OCI-LY7 (cell line): ENCODE measurements around the gene RNF157. TPM values are rescaled to one million over a fixed set of nuclear protein-coding genes. Genes with fewer than 3 reads are reported as not detected.
A peak's percentile ranks its signal among the peaks of the same experiment; 100 is the strongest.

Experiments
- BruUV-seq: library from RNA; stranded (reverse); fragments of 400-500 nt; replicated peaks from 2 replicates; lab custom pipeline; 2021; lab: Mats Ljungman, UMichigan
- CTCF ChIA-PET: fragments of 300-600 bp; sonication (Branson Sonifier 250); formaldehyde crosslinking; loops from one replicate; lab custom pipeline; 2022; ENCODE audit warnings: antibody characterized with exemption; ENCODE audit not compliant: unreplicated experiment; lab: Charles Lee
- POLR2A ChIA-PET: fragments of 300-600 bp; sonication (Branson Sonifier 250); formaldehyde crosslinking; loops from one replicate; lab custom pipeline; 2022; ENCODE audit warnings: antibody characterized with exemption; lab: Charles Lee
- DNase-seq: peaks from one replicate; pipeline ENCODE4 v3.0.0-alpha.2; 2015; ENCODE audit warnings: low spot score
- H2AFZ ChIP-seq: fragments of 200-600 bp; sonication (generic), shearing (Covaris generic); 2 replicates; pipeline ENCODE4 v1.6.1; 2014; ENCODE audit warnings: mild to moderate bottlenecking, antibody characterized with exemption, low read length, moderate library complexity
- H3K27ac ChIP-seq: fragments of 200-600 bp; sonication (generic); 2 replicates; pipeline ENCODE4 v1.5.1; 2014; ENCODE audit warnings: mixed run types, low read depth, mild to moderate bottlenecking, moderate library complexity, low read length, inconsistent platforms; ENCODE audit not compliant: poor library complexity, severe bottlenecking
- H3K36me3 ChIP-seq: fragments of 200-600 bp; sonication (generic); 2 replicates; pipeline ENCODE4 v1.6.1; 2014; ENCODE audit warnings: mild to moderate bottlenecking, antibody characterized with exemption, low read length, moderate library complexity, mixed read lengths; ENCODE audit not compliant: insufficient read depth
- H3K4me1 ChIP-seq: fragments of 200-600 bp; sonication (generic); 2 replicates; pipeline ENCODE4 v1.5.1; 2014; ENCODE audit warnings: mild to moderate bottlenecking, low read length; ENCODE audit not compliant: insufficient read depth, poor library complexity, severe bottlenecking
- H3K4me2 ChIP-seq: fragments of 200-600 bp; sonication (generic); 2 replicates; pipeline ENCODE4 v1.6.1; 2014; ENCODE audit warnings: mild to moderate bottlenecking, low read length
- H3K4me3 ChIP-seq: fragments of 200-600 bp; sonication (generic); 2 replicates; pipeline ENCODE4 v1.5.1; 2014; ENCODE audit warnings: mild to moderate bottlenecking, low read depth, low read length; ENCODE audit not compliant: poor library complexity, severe bottlenecking
- H3K79me2 ChIP-seq: fragments of 200-600 bp; sonication (generic); 2 replicates; pipeline ENCODE4 v1.6.1; 2016; ENCODE audit warnings: low read depth, mild to moderate bottlenecking, low read length, moderate library complexity, mixed read lengths; ENCODE audit not compliant: insufficient read depth
- H3K9me2 ChIP-seq: fragments of 200-600 bp; sonication (generic); 2 replicates; pipeline ENCODE4 v1.6.1; 2016; ENCODE audit warnings: mild to moderate bottlenecking, low read length, mixed read lengths; ENCODE audit not compliant: insufficient read depth
- H3K9me3 ChIP-seq: fragments of 200-600 bp; sonication (generic); 2 replicates; pipeline ENCODE4 v1.6.1; 2014; ENCODE audit warnings: mild to moderate bottlenecking, mixed run types, low read length, mixed read lengths
- H4K20me1 ChIP-seq: fragments of 200-600 bp; sonication (generic); 2 replicates; pipeline ENCODE4 v1.6.1; 2014; ENCODE audit warnings: mild to moderate bottlenecking, antibody characterized with exemption, low read length, moderate library complexity, mixed read lengths; ENCODE audit not compliant: insufficient read depth
- EZH2phosphoT487 ChIP-seq: fragments of 200-600 bp; sonication (generic); IDR thresholded peaks from 2 replicates; pipeline ENCODE4 v1.6.1; 2018; ENCODE audit warnings: low read depth, borderline replicate concordance, mild to moderate bottlenecking, mixed run types, antibody characterized with exemption, low read length, moderate library complexity, mixed read lengths
- intact Hi-C: fragments of 100-400 bp; cut with micrococcal nuclease; formaldehyde crosslinking; loops from one replicate; pipeline ENCODE4 v1.10.0; 2022; ENCODE audit not compliant: unreplicated experiment
- total RNA-seq, 2 experiments: library from RNA; depleted of rRNA in 1 of 2; stranded (reverse); fragments of >200 nt in 1 of 2; shearing (Covaris generic) in 1 of 2; gene quantifications; 2 replicates each; pipeline ENCODE4 v1.2.3, GENCODE V29; 2014 to 2022
- TF ChIP-seq, protein P1 (sequence below): fragments of 200-600 bp; sonication (generic); conservative IDR thresholded peaks from 2 replicates; pipeline ENCODE4 v1.5.1; 2014; ENCODE audit warnings: mild to moderate bottlenecking, antibody characterized with exemption, low read length, moderate library complexity, mixed read lengths

The RNF157 gene
- total RNA-seq, 2 experiments from 2014 or later: 0.28 to 1.3 TPM

GRCh38 chr17:76250141-76250540 is 9.8 kb upstream of the RNF157 start:
- H3K36me3 ChIP-seq: no peaks in the 10 kb centered on the region
- H2AFZ ChIP-seq: no peak overlapping the region
- H3K9me2 ChIP-seq: no peaks in the 10 kb centered on the region
- no TSS peak for BruUV-seq
- ChIA-PET POLR2A (interaction anchor here (2.0 to 9.4 kb wide), 2 partner anchors 12 to 23 kb away, joined by 8 to 71 read pairs; partner anchors contain the start of gene UBALD2), CTCF (no interaction called here)
- DNase-seq: no peak
- intact Hi-C loops: no loop called here
- TF ChIP-seq, protein P1, sequence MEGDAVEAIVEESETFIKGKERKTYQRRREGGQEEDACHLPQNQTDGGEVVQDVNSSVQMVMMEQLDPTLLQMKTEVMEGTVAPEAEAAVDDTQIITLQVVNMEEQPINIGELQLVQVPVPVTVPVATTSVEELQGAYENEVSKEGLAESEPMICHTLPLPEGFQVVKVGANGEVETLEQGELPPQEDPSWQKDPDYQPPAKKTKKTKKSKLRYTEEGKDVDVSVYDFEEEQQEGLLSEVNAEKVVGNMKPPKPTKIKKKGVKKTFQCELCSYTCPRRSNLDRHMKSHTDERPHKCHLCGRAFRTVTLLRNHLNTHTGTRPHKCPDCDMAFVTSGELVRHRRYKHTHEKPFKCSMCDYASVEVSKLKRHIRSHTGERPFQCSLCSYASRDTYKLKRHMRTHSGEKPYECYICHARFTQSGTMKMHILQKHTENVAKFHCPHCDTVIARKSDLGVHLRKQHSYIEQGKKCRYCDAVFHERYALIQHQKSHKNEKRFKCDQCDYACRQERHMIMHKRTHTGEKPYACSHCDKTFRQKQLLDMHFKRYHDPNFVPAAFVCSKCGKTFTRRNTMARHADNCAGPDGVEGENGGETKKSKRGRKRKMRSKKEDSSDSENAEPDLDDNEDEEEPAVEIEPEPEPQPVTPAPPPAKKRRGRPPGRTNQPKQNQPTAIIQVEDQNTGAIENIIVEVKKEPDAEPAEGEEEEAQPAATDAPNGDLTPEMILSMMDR: no peak
- no peaks in the 10 kb centered on the region for H3K9me3 ChIP-seq
- no peak overlapping the region for H3K4me2 ChIP-seq
- peaks cover 21% of the 10 kb centered on the region for H3K4me1 ChIP-seq
- H3K27ac ChIP-seq: no peak overlapping the region
- H3K79me2 ChIP-seq: no peaks in the 10 kb centered on the region
- H4K20me1 ChIP-seq: no peaks in the 10 kb centered on the region
- no peak overlapping the region for H3K4me3 ChIP-seq

- Histone ChIP-seq H3K27ac (no peak overlapping the region), H4K20me1 (no peaks in the 10 kb centered on the region), H2AFZ (no peak overlapping the region), H3K4me1 (peaks cover 21% of the 10 kb centered on the region), H3K4me2 (no peak overlapping the region), H3K9me3 (no peaks in the 10 kb centered on the region), H3K9me2 (no peaks in the 10 kb centered on the region), H3K79me2 (no peaks in the 10 kb centered on the region), H3K36me3 (no peaks in the 10 kb centered on the region), H3K4me3 (no peak overlapping the region)
- intact Hi-C loops: loop anchor here (1.0 to 5.0 kb wide), 2 partner anchors 25 to 41 kb away; no protein-coding TSS in a partner anchor
- POLR2A ChIA-PET: interaction anchor here (0.6 to 9.4 kb wide), 7 partner anchors 9 to 184 kb away, joined by 3 to 71 read pairs (median 7); partner anchors contain the start of gene UBALD2
- BruUV-seq: no TSS peak
- DNase-seq: peak; percentile 14
- CTCF ChIA-PET: interaction anchor here (0.6 kb wide), 2 partner anchors 9 to 1180 kb away, joined by 3 to 5 read pairs; no protein-coding TSS in a partner anchor
- TF ChIP-seq, protein P1: peak; percentile 62
- TF ChIP-seq EZH2phosphoT487: no peak
Measured at GRCh38 chr17:76248013-76248782, 7.9 kb upstream of the RNF157 start.

DNA sequence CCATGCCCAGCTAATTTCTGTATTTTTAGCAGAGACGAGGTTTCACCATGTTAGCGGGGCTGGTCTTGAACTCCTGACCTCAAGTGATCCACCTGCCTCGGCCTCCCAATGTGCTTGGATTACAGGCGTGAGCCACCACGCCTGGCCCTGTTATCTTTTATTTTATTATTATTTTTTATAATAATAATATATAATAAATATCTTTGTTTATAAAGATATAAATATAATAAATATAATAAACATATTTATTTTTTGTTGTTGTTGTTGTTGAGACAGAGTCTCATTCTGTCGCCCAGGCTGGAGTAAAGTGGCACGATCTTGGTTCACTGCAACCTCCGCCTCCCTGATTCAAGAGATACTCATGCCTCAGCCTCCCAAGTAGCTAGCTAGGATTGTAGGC is 7.0 kb upstream of the RNF157 start:
- Histone ChIP-seq H3K79me2 (no peaks in the 10 kb centered on the region), H3K36me3 (no peaks in the 10 kb centered on the region), H3K27ac (no peak overlapping the region), H2AFZ (no peak overlapping the region), H3K4me1 (peaks cover 17% of the 10 kb centered on the region), H3K4me2 (no peak overlapping the region), H4K20me1 (no peaks in the 10 kb centered on the region), H3K9me3 (no peaks in the 10 kb centered on the region), H3K9me2 (no peaks in the 10 kb centered on the region), H3K4me3 (no peak overlapping the region)
- POLR2A ChIA-PET: interaction anchor here (0.6 to 9.4 kb wide), 8 partner anchors 10 to 270 kb away, joined by 3 to 71 read pairs (median 4); partner anchors contain the start of gene UBALD2
- no TSS peak for BruUV-seq
- DNase-seq: no peak
- CTCF ChIA-PET: interaction anchor here (1.6 kb wide), 1 partner anchor 12 kb away, joined by 5 read pairs; no protein-coding TSS in a partner anchor
- TF ChIP-seq EZH2phosphoT487: no peak
- TF ChIP-seq, protein P1: no peak
- intact Hi-C loops: loop anchor here (5.0 kb wide), 1 partner anchor 40 kb away; no protein-coding TSS in a partner anchor
